Fibroblast of skin of left quadriceps (primary cell): ENCODE data around the gene ATP5IF1.

Experiments
- DNase-seq, 2 experiments: peaks; one replicate each; pipeline ENCODE4 v3.0.0-alpha.2; 2013; ENCODE audit warnings: low read depth in 2 of 2

Gene ATP5IF1

GRCh38 chr1:28265577-28265976, 29.7 kb downstream of the ATP5IF1 start:
- DNase-seq: no peak

GRCh38 chr1:28266920-28267322, 31.0 kb downstream of the ATP5IF1 start:
- DNase-seq: no peak

- DNase-seq: no peak
Observed at GRCh38 chr1:28267633-28268032, 31.7 kb downstream of the ATP5IF1 start.

GRCh38 chr1:28269529-28269928, 33.6 kb downstream of the ATP5IF1 start:
- DNase-seq: no peak

GRCh38 chr1:28272215-28272852, 36.4 kb downstream of the ATP5IF1 start:
- DNase-seq: no peak

- DNase-seq: no peak
Observed at GRCh38 chr1:28273216-28273860, 37.4 kb downstream of the ATP5IF1 start.

GRCh38 chr1:28278763-28279162, 42.8 kb downstream of the ATP5IF1 start:
- no peak for DNase-seq

GRCh38 chr1:28279721-28280120, 43.8 kb downstream of the ATP5IF1 start:
- no peak for DNase-seq

- no peak for DNase-seq
Observed at GRCh38 chr1:28280501-28280900, 44.6 kb downstream of the ATP5IF1 start.

GRCh38 chr1:28280977-28281381, 45.1 kb downstream of the ATP5IF1 start:
- DNase-seq: no peak

GRCh38 chr1:28281608-28282425, 45.9 kb downstream of the ATP5IF1 start:
- no peak for DNase-seq

GRCh38 chr1:28282426-28283407, 46.8 kb downstream of the ATP5IF1 start:
- no peak for DNase-seq

GRCh38 chr1:28286111-28286510, 50.2 kb downstream of the ATP5IF1 start:
- no peak for DNase-seq
